Trophoblast cell (in vitro differentiated cells and primary cell): ENCODE results near the gene MTREX.

Source experiments
- DNase-seq, 2 donors: peaks; one replicate each; pipeline ENCODE4 v3.0.0-alpha.2; 2016
- H2AFZ ChIP-seq: 2 replicates; pipeline ENCODE4 v1.6.1; 2013; ENCODE audit warnings: low read length, moderate library complexity, mild to moderate bottlenecking; ENCODE audit not compliant: insufficient read depth, poor library complexity
- H2AK5ac ChIP-seq: 2 replicates; pipeline ENCODE4 v1.6.1; 2013; ENCODE audit warnings: mild to moderate bottlenecking, low read length
- H2BK120ac ChIP-seq: 2 replicates; pipeline ENCODE4 v1.6.1; 2013; ENCODE audit warnings: low read length, mild to moderate bottlenecking, moderate library complexity; ENCODE audit not compliant: insufficient read depth, poor library complexity
- H2BK12ac ChIP-seq: 2 replicates; pipeline ENCODE4 v1.6.1; 2013; ENCODE audit warnings: mild to moderate bottlenecking, low read length, moderate library complexity
- H2BK5ac ChIP-seq: 2 replicates; pipeline ENCODE4 v1.6.1; 2013; ENCODE audit warnings: low read length, low read depth, moderate library complexity, mild to moderate bottlenecking; ENCODE audit not compliant: poor library complexity
- H3K14ac ChIP-seq: 2 replicates; pipeline ENCODE4 v1.6.1; 2013; ENCODE audit warnings: mild to moderate bottlenecking, low read length
- H3K18ac ChIP-seq: 2 replicates; pipeline ENCODE4 v1.6.1; 2013; ENCODE audit warnings: mild to moderate bottlenecking, low read length
- H3K23ac ChIP-seq: 2 replicates; pipeline ENCODE4 v1.6.1; 2013; ENCODE audit warnings: low read length
- H3K27ac ChIP-seq: 2 replicates; pipeline ENCODE4 v1.5.1; 2013; ENCODE audit warnings: low read depth, mild to moderate bottlenecking, inconsistent platforms, low read length, moderate library complexity
- H3K27me3 ChIP-seq: 2 replicates; pipeline ENCODE4 v1.6.1; 2013; ENCODE audit warnings: inconsistent platforms, mild to moderate bottlenecking, low read length, moderate library complexity; ENCODE audit not compliant: insufficient read depth
- H3K36me3 ChIP-seq, 2 experiments: 1 replicate in 1 of 2; 2 replicates in 1 of 2; pipeline ENCODE4 v1.6.1; 2013; ENCODE audit warnings: low read length in 2 of 2, mild to moderate bottlenecking in 2 of 2, moderate library complexity in 1 of 2; ENCODE audit not compliant: insufficient read depth in 2 of 2, control insufficient read depth in 1 of 2
- H3K4ac ChIP-seq: 2 replicates; pipeline ENCODE4 v1.6.1; 2013; ENCODE audit warnings: low read depth, mild to moderate bottlenecking, low read length, moderate library complexity
- H3K4me1 ChIP-seq, 2 experiments: 1 replicate in 1 of 2; 2 replicates in 1 of 2; pipeline ENCODE4 v1.6.1; 2013; ENCODE audit warnings: low read length in 2 of 2, mild to moderate bottlenecking in 2 of 2, moderate library complexity in 1 of 2; ENCODE audit not compliant: insufficient read depth in 2 of 2, control insufficient read depth in 1 of 2
- H3K4me2 ChIP-seq: 2 replicates; pipeline ENCODE4 v1.6.1; 2013; ENCODE audit warnings: inconsistent platforms, mild to moderate bottlenecking, low read length, moderate library complexity
- H3K4me3 ChIP-seq: 2 replicates; pipeline ENCODE4 v1.5.1; 2013; ENCODE audit warnings: mild to moderate bottlenecking, low read depth, low read length, inconsistent platforms
- H3K79me1 ChIP-seq: one replicate; pipeline ENCODE4 v1.6.1; 2013; ENCODE audit warnings: low read length
- H3K79me2 ChIP-seq: 2 replicates; pipeline ENCODE4 v1.6.1; 2013; ENCODE audit warnings: low read length, mild to moderate bottlenecking; ENCODE audit not compliant: control insufficient read depth, insufficient read depth, poor library complexity
- H3K9ac ChIP-seq: 2 replicates; pipeline ENCODE4 v1.6.1; 2013; ENCODE audit warnings: mild to moderate bottlenecking, low read length
- H3K9me3 ChIP-seq: 2 replicates; pipeline ENCODE4 v1.6.1; 2013; ENCODE audit warnings: low read depth, mild to moderate bottlenecking, control low read depth, inconsistent platforms, low read length; ENCODE audit not compliant: insufficient read depth
- H4K12ac ChIP-seq: 2 replicates; pipeline ENCODE4 v1.6.1; 2013; ENCODE audit warnings: low read depth, mild to moderate bottlenecking, low read length, moderate library complexity
- H4K8ac ChIP-seq: 2 replicates; pipeline ENCODE4 v1.6.1; 2013; ENCODE audit warnings: low read depth, mild to moderate bottlenecking, low read length, moderate library complexity
- H4K91ac ChIP-seq: one replicate; pipeline ENCODE4 v1.6.1; 2013; ENCODE audit warnings: low read depth, mild to moderate bottlenecking, low read length, moderate library complexity
- WGBS: extraction: QIAGEN DNeasy Blood & Tissue Kit; methylation state at CpG from one replicate; pipeline ENCODE4 v1.1.7; 2013; ENCODE audit warnings: missing lambda C conversion rate; ENCODE audit not compliant: insufficient read length, insufficient coverage; ENCODE audit errors: extremely low coverage; 5-methylcytosine and 5-hydroxymethylcytosine counted together

Gene MTREX

GRCh38 chr5:55406292-55406691, 98.5 kb downstream of the MTREX start:
- Histone ChIP-seq H3K4me1 (no peaks in the 10 kb centered on the region), H3K27ac (no peak overlapping the region), H3K27me3 (no peaks in the 10 kb centered on the region), H3K4ac (no peak overlapping the region), H3K9me3 (no peaks in the 10 kb centered on the region), H2BK5ac (no peak overlapping the region), H2BK12ac (no peak overlapping the region), H2BK120ac (no peak overlapping the region), H3K4me2 (no peak overlapping the region), H3K23ac (no peak overlapping the region), H3K14ac (no peak overlapping the region), H3K79me2 (no peaks in the 10 kb centered on the region), H4K12ac (no peak overlapping the region), H4K91ac (no peak overlapping the region), H3K79me1 (no peaks in the 10 kb centered on the region), H2AK5ac (no peak overlapping the region), H3K18ac (no peak overlapping the region), H3K4me3 (no peak overlapping the region), H3K9ac (no peak overlapping the region), H2AFZ (no peak overlapping the region), H3K36me3 (peaks cover 7 to 12% of the 10 kb centered on the region in 2 experiments), H4K8ac (no peak overlapping the region)
- DNase-seq: no peak
- WGBS: no CpG with 5 or more reads among the region's 2 CpGs

GRCh38 chr5:55407059-55407684, 99.4 kb downstream of the MTREX start:
- no peak overlapping the region for H3K9ac ChIP-seq
- no peaks in the 10 kb centered on the region for H3K9me3 ChIP-seq
- no peak overlapping the region for H4K12ac ChIP-seq
- no peak overlapping the region for H3K14ac ChIP-seq
- no CpG with 5 or more reads among the region's 1 CpG for WGBS
- H3K36me3 ChIP-seq: peaks cover 7 to 10% of the 10 kb centered on the region in 2 experiments
- no peak overlapping the region for H3K18ac ChIP-seq
- H4K8ac ChIP-seq: no peak overlapping the region
- H3K27me3 ChIP-seq: no peaks in the 10 kb centered on the region
- no peak overlapping the region for H2AK5ac ChIP-seq
- H3K79me1 ChIP-seq: no peaks in the 10 kb centered on the region
- H2BK12ac ChIP-seq: no peak overlapping the region
- H3K4me1 ChIP-seq: no peaks in the 10 kb centered on the region
- no peak overlapping the region for H3K27ac ChIP-seq
- H3K4ac ChIP-seq: no peak overlapping the region
- peak in 1 of 2 donors; percentile 49 for DNase-seq
- no peak overlapping the region for H3K4me3 ChIP-seq
- H3K4me2 ChIP-seq: no peak overlapping the region
- no peak overlapping the region for H2AFZ ChIP-seq
- H2BK120ac ChIP-seq: no peak overlapping the region
- H3K79me2 ChIP-seq: no peaks in the 10 kb centered on the region
- H3K23ac ChIP-seq: no peak overlapping the region
- no peak overlapping the region for H2BK5ac ChIP-seq
- H4K91ac ChIP-seq: no peak overlapping the region

GRCh38 chr5:55407984-55408383, 100.2 kb downstream of the MTREX start:
- no peak overlapping the region for H2BK5ac ChIP-seq
- no peak overlapping the region for H3K18ac ChIP-seq
- no peak overlapping the region for H3K27ac ChIP-seq
- H3K4me2 ChIP-seq: no peak overlapping the region
- H2BK12ac ChIP-seq: no peak overlapping the region
- H4K91ac ChIP-seq: no peak overlapping the region
- H3K79me1 ChIP-seq: no peaks in the 10 kb centered on the region
- no peak overlapping the region for H4K12ac ChIP-seq
- H3K14ac ChIP-seq: no peak overlapping the region
- no peak overlapping the region for H2BK120ac ChIP-seq
- H3K9me3 ChIP-seq: no peaks in the 10 kb centered on the region
- no peak overlapping the region for H3K9ac ChIP-seq
- no CpG with 5 or more reads among the region's 3 CpGs for WGBS
- H2AK5ac ChIP-seq: no peak overlapping the region
- no peaks in the 10 kb centered on the region for H3K79me2 ChIP-seq
- H3K27me3 ChIP-seq: no peaks in the 10 kb centered on the region
- no peak overlapping the region for H3K23ac ChIP-seq
- H3K4ac ChIP-seq: no peak overlapping the region
- no peak overlapping the region for H2AFZ ChIP-seq
- no peaks in the 10 kb centered on the region for H3K4me1 ChIP-seq
- peaks cover 3 to 6% of the 10 kb centered on the region in 2 experiments for H3K36me3 ChIP-seq
- H3K4me3 ChIP-seq: no peak overlapping the region
- no peak overlapping the region for H4K8ac ChIP-seq
- DNase-seq: no peak

- Histone ChIP-seq H3K4me1 (no peaks in the 10 kb centered on the region), H3K9me3 (no peaks in the 10 kb centered on the region), H4K12ac (no peak overlapping the region), H3K79me1 (no peaks in the 10 kb centered on the region), H4K8ac (no peak overlapping the region), H4K91ac (no peak overlapping the region), H3K36me3 (peaks cover 1 to 5% of the 10 kb centered on the region in 2 experiments), H3K4me2 (no peak overlapping the region), H3K18ac (no peak overlapping the region), H3K4ac (no peak overlapping the region), H3K27me3 (no peaks in the 10 kb centered on the region), H3K79me2 (no peaks in the 10 kb centered on the region), H2BK5ac (no peak overlapping the region), H3K9ac (no peak overlapping the region), H2AK5ac (no peak overlapping the region), H3K4me3 (no peak overlapping the region), H2AFZ (no peak overlapping the region), H3K23ac (no peak overlapping the region), H2BK12ac (no peak overlapping the region), H3K14ac (no peak overlapping the region), H2BK120ac (no peak overlapping the region), H3K27ac (no peak overlapping the region)
- WGBS: no CpG with 5 or more reads among the region's 1 CpG
- no peak for DNase-seq
Measured at GRCh38 chr5:55409775-55410174, 102.0 kb downstream of the MTREX start.
